Measurements from ENCODE around the gene ARHGAP26.

DNA sequence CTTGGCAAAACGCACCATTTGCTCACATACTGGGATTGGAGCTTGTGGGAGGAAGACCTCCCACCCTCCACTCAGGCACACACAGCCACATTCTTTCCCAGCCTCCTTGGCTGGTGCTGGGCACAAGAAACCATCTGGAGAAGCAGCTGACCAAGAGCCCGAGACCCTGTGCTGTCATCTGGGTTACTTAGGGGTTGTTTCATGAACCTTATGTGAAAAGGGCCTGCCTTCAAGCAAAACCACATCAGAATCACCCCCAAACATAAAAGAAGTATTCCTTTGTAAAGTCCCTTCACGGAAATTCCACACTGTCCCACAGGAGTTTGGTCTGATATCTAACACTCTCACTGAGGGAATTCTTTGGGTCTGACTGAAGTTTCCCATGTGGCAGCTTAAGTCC is 461.2 kb downstream of the ARHGAP26 start:
- TF ChIP-seq, protein P1, sequence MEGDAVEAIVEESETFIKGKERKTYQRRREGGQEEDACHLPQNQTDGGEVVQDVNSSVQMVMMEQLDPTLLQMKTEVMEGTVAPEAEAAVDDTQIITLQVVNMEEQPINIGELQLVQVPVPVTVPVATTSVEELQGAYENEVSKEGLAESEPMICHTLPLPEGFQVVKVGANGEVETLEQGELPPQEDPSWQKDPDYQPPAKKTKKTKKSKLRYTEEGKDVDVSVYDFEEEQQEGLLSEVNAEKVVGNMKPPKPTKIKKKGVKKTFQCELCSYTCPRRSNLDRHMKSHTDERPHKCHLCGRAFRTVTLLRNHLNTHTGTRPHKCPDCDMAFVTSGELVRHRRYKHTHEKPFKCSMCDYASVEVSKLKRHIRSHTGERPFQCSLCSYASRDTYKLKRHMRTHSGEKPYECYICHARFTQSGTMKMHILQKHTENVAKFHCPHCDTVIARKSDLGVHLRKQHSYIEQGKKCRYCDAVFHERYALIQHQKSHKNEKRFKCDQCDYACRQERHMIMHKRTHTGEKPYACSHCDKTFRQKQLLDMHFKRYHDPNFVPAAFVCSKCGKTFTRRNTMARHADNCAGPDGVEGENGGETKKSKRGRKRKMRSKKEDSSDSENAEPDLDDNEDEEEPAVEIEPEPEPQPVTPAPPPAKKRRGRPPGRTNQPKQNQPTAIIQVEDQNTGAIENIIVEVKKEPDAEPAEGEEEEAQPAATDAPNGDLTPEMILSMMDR (IDR thresholded peaks at IDR 0.05): no peak
- no peak for TF ChIP-seq POLR2AphosphoS5 (IDR thresholded peaks at IDR 0.05)
